ENCODE measurements around the gene YARS1. TPM values are rescaled to one million over a fixed set of nuclear protein-coding genes. Genes with fewer than 3 reads are reported as not detected.
A peak's percentile ranks its signal among the peaks of the same experiment; 100 is the strongest.

Gene YARS1
- total and polyA plus RNA-seq, 2 of the 13 experiments (the other 11 are each of a cell fraction or from before 2014, with no cell fraction given): 50.1 to 113 TPM

DNA sequence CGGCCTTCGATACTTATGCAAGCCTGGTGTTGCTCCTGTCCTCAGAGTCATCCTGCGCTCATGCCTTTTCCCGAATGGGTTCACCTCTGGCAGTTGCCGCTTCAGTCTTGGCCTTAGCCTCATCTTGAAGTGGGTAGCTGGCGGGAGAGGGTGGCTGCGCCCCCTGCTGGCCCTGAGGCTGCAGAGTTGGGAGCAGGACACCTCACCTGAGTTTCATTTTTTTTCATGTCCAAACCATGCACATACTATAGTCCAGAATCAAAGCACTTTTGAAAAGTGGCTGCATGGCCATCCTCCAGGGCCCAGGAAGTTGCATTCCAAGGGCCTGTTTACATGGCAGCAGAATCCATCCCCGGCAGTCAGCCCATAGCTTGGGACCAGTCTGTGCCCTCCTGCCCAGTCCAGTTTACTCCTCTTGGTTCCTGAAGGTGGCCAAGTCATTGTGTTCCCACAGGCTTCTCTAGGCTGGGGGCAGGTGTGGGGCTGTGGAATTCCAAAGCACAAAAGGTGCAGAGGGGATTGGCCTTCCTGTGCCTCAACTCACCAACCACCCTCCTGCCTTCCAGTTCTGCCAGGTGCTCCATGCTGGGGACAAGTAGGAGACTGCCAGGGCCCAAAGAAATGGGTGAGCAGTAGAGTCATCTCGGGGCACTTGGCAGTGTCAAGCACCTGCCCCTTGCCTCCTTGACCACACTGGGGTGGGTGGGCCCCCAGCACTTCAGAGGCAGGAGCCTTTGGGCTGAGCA lies 44.0 kb downstream of the YARS1 start (continued):
- TF ChIP-seq, protein P1, sequence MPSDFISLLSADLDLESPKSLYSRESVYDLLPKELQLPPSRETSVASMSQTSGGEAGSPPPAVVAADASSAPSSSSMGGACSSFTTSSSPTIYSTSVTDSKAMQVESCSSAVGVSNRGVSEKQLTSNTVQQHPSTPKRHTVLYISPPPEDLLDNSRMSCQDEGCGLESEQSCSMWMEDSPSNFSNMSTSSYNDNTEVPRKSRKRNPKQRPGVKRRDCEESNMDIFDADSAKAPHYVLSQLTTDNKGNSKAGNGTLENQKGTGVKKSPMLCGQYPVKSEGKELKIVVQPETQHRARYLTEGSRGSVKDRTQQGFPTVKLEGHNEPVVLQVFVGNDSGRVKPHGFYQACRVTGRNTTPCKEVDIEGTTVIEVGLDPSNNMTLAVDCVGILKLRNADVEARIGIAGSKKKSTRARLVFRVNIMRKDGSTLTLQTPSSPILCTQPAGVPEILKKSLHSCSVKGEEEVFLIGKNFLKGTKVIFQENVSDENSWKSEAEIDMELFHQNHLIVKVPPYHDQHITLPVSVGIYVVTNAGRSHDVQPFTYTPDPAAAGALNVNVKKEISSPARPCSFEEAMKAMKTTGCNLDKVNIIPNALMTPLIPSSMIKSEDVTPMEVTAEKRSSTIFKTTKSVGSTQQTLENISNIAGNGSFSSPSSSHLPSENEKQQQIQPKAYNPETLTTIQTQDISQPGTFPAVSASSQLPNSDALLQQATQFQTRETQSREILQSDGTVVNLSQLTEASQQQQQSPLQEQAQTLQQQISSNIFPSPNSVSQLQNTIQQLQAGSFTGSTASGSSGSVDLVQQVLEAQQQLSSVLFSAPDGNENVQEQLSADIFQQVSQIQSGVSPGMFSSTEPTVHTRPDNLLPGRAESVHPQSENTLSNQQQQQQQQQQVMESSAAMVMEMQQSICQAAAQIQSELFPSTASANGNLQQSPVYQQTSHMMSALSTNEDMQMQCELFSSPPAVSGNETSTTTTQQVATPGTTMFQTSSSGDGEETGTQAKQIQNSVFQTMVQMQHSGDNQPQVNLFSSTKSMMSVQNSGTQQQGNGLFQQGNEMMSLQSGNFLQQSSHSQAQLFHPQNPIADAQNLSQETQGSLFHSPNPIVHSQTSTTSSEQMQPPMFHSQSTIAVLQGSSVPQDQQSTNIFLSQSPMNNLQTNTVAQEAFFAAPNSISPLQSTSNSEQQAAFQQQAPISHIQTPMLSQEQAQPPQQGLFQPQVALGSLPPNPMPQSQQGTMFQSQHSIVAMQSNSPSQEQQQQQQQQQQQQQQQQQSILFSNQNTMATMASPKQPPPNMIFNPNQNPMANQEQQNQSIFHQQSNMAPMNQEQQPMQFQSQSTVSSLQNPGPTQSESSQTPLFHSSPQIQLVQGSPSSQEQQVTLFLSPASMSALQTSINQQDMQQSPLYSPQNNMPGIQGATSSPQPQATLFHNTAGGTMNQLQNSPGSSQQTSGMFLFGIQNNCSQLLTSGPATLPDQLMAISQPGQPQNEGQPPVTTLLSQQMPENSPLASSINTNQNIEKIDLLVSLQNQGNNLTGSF (CRISPR knock-in tag; IDR thresholded peaks at IDR 0.05): no peak
- TF ChIP-seq, protein P2, sequence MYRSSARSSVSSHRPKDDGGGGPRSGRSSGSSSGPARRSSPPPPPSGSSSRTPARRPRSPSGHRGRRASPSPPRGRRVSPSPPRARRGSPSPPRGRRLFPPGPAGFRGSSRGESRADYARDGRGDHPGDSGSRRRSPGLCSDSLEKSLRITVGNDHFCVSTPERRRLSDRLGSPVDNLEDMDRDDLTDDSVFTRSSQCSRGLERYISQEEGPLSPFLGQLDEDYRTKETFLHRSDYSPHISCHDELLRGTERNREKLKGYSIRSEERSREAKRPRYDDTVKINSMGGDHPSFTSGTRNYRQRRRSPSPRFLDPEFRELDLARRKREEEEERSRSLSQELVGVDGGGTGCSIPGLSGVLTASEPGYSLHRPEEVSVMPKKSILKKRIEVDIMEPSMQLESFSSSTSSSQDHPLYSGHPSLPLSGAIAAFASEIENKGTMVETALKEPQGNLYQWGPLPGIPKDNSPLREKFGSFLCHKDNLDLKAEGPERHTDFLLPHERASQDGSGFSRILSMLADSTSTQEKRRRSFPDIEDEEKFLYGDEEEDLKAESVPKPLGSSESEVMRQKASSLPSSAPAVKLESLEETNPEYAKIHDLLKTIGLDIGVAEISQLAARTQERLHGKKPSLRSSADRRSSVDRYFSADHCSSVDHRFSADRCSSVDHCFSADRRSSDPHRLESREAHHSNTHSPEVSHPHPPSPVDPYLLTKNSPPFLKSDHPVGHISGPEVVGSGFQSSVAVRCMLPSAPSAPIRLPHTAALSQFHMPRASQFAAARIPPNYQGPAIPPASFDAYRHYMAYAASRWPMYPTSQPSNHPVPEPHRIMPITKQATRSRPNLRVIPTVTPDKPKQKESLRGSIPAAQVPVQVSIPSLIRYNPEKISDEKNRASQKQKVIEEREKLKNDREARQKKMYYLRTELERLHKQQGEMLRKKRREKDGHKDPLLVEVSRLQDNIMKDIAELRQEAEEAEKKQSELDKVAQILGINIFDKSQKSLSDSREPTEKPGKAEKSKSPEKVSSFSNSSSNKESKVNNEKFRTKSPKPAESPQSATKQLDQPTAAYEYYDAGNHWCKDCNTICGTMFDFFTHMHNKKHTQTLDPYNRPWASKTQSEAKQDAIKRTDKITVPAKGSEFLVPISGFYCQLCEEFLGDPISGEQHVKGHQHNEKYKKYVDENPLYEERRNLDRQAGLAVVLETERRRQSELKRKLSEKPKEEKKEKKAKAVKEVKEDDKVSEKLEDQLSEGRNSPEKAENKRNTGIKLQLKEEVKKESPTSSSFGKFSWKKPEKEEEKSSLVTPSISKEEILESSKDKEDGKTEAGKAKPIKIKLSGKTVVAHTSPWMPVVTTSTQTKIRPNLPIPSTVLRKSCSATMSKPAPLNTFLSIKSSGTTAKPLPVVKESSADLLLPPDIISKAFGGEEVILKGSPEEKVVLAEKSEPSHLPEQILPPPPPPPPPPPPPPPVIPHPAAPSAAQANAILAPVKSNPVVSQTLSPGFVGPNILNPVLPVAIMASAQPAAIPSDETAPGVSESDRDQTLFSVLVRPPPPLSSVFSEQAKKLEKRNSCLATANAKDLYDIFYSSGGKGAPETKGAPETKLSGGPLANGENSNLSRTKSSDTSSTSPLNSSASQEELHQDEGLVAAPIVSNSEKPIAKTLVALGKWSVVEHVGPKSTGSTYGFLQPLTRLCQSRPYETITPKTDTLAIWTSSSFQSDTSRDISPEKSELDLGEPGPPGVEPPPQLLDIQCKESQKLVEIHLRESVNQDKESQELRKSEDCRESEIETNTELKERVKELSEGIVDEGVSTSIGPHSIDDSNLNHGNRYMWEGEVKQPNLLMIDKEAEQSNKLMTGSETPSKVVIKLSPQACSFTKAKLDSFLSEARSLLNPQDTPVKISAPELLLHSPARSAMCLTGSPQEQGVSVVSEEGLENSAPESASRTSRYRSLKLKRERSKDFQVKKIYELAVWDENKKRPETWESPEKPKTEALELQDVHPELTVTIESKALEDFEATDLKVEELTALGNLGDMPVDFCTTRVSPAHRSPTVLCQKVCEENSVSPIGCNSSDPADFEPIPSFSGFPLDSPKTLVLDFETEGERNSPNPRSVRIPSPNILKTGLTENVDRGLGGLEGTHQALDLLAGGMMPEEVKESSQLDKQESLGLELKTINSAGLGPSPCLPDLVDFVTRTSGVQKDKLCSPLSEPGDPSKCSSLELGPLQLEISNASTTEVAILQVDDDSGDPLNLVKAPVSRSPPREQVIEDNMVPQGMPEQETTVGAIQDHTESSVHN (CRISPR knock-in tag; IDR thresholded peaks at IDR 0.05): no peak
- TF ChIP-seq, protein P3, sequence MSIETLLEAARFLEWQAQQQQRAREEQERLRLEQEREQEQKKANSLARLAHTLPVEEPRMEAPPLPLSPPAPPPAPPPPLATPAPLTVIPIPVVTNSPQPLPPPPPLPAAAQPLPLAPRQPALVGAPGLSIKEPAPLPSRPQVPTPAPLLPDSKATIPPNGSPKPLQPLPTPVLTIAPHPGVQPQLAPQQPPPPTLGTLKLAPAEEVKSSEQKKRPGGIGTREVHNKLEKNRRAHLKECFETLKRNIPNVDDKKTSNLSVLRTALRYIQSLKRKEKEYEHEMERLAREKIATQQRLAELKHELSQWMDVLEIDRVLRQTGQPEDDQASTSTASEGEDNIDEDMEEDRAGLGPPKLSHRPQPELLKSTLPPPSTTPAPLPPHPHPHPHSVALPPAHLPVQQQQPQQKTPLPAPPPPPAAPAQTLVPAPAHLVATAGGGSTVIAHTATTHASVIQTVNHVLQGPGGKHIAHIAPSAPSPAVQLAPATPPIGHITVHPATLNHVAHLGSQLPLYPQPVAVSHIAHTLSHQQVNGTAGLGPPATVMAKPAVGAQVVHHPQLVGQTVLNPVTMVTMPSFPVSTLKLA (IDR thresholded peaks at IDR 0.05): no peak
- TF ChIP-seq PREB (CRISPR knock-in tag; IDR thresholded peaks at IDR 0.05) (no peak), IKZF5 (CRISPR knock-in tag; IDR thresholded peaks at IDR 0.05) (0 out of 2 replicates have a peak, but pooled peaks have one; percentile 20), ZNF564 (CRISPR knock-in tag; IDR thresholded peaks at IDR 0.05) (no peak), ZNF282 (IDR thresholded peaks at IDR 0.05; ENCODE audit: partially characterized antibody) (no peak), BCL6 (CRISPR knock-in tag; IDR thresholded peaks at IDR 0.05) (peak; percentile 30; the same call in 1 of the 2 replicates)
- TF ChIP-seq, protein P4, sequence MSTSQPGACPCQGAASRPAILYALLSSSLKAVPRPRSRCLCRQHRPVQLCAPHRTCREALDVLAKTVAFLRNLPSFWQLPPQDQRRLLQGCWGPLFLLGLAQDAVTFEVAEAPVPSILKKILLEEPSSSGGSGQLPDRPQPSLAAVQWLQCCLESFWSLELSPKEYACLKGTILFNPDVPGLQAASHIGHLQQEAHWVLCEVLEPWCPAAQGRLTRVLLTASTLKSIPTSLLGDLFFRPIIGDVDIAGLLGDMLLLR (CRISPR knock-in tag; IDR thresholded peaks at IDR 0.05): peak; percentile 32; the same call in 1 of the 2 replicates

All from HepG2 (cell line).